ENCODE results near the gene MARK3.

The MARK3 gene

DNA sequence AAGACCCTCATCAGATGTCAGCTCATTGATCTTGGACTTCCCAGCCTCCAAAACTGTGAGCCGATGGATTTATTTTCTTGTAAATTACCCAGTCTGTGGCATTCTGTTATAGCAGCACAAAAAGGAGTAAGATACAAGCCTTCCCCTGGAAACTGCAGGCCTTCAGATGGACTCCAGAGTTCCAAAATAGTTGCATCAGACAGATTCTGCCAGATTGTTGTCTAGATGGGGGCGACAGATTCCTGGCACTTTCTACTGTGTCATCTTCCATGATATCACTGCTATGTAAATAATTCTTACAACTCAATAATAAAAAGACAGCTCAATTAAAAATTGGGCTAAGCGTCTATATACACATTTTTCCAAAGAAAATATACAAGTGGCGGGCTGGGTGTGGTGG is 17.2 kb upstream of the MARK3 start:
- DNase-seq: no peak

GRCh38 chr14:103370087-103370486 is 15.1 kb upstream of the MARK3 start:
- no peak for DNase-seq

DNA sequence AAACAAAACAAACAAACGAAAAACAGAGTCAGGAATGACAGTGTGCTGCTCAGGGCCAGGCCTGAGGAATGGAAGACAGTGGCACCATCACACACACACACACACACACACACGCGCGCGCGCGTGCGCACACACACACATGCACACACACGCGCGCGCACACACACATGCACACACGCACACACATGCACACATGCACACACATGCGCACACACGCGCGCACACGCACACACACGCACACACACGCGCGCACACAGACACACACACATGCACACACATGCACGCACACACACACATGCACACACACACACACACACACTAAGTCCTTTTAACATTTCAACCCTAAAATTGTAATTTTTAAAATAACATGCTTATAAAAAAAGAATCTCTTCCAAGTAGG is 13.2 kb upstream of the MARK3 start:
- no peak for DNase-seq

DNA sequence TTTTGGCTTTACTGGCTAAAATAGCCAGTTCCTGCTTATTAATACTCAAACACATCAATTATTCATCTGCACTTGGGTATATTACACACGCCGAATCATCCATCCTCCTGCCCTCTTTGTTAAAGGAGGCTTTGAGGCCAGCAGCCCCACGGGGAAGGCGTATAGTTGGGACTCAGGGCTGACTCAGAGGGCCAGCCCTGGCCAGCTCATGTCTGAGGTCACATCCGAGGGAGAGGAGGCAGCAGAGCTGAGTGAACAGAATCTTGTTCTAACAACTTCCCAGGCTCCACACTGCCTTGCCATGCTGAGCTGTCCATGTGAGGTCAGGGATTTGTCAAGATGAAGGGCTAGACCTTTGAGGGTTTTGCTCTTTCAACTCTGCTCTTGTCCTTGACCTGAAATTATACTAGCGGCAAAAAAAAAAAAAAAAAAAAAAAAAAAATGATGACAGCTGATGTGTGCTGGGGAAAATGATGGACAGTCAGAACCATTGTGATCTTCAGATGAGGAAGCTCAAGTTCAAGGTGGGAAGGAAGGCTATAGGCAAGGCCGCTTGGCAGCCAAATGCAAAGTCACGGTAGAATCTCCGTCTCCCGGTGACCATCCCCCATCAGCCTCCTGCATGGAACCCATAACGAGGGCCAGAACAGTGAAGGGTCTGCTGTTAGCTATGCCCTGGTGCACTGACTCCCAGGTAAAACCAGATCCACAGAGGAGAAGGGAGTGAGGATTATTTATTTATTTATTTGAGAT is 12.5 kb upstream of the MARK3 start:
- DNase-seq: no peak

- no peak for DNase-seq
Observed at GRCh38 chr14:103374121-103374520, 11.1 kb upstream of the MARK3 start.

DNA sequence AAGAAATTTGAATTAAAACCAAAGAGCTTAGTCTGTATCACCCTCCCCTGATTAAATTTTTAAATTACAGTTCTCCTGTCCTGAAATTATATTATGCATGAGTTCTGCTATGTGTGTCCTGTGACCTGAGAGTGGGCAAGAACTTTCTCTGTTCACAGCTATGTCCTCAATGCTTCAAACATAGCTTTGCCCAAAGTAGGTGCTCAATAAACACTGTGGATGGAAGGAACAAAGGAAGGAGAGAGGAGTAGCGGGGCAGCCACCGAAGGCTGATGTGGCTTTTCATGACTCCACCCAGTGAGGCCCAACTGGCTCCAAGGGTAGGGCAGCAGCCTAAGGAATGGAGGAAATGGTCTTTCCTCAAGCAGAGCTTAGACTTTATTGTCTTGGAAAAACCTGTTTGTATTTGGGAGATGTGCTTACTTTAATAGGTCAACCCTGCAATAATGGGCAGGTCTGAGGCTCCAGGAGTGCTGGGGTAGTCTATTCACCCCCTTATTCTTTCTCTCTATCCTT is 7.6 kb upstream of the MARK3 start:
- DNase-seq: no peak

- no peak for DNase-seq
Observed at GRCh38 chr14:103378038-103378854, 7.0 kb upstream of the MARK3 start.

GRCh38 chr14:103380719-103381377 is 4.4 kb upstream of the MARK3 start:
- no peak for DNase-seq

DNA sequence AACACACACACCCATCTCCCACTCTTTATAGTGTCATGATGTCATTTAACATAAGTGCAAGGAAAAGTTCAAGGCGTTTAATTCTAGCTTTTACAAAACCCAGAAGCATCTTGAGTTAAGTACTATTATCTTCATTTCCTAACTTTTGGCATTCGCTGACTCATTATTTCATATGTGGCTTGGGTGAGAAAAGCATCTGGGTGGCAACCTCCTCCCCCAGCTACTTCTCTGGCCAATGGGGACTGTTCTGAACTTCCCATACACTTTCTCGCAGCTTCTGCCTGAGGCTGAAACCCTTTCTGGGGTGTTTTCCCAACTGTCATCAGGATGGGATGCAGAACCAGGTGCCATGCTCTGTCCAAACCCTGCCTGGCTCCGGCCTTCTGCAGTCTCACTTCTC is 2.8 kb upstream of the MARK3 start:
- no peak for DNase-seq

DNA sequence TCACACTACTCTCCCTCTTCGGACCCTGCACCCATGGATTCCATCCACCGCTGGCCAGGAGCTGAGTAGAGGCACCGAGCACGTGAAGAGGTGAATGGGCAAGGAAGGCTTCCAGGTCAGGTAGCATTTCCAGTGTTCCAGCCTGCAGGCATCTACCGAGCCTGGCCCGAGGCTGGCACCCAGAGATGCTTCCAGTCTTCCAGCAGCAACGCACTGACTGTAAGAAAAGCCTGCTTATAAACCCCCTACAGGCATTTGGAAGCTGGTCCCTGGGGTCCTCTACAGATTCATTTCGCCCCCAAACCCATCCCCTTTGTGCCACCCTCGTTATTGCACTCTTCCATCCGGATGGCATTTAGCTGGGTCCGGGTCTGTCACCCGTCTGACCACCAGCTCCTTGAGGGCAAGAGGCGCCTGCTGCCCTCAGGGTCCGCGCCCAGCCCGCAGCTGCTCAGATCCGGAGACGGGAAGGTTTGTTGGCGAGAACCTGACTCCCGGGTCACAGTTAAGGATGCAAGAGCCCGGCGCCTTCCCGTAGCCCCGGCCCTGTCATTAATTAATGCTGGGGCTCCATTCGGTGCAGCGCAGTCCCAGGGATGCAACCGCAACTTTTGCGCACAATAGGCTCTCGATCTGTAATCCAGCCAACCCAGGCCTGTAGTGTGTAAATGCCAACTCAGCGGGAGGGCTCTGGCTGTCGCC is 614 bp upstream of the MARK3 start:
- no peak for DNase-seq

- no peak for DNase-seq
Observed at GRCh38 chr14:103385929-103386712, 906 bp downstream of the MARK3 start.

DNA sequence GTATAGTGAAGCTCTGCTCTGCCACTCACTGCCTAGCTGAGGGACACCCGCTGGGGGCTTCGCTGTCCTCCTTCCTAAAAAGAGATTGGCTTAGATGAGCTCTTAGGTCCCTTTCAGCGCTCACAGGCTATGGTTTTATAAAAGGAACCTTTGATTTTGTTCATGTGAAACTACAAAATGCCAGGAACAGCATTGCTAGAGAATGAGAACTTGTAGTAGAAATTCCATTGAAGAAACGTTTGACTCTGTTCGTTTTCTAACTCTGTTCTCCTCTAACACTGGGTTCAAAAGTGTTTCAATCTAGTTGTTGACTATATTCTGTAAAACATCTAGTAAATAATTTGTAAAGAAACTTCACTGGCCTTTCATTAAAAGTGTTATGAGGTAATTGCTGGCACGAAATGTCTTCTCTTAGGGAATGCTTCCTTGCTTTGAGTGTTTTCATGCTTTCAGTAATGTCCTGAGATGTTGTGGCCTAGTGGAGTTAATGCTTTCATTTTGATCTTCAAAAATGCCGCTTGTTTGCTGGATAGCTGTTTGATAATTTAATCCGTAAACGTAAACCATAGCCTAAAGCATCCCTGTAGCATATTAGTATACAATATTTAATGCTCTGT is 1.6 kb downstream of the MARK3 start:
- DNase-seq: no peak

DNA sequence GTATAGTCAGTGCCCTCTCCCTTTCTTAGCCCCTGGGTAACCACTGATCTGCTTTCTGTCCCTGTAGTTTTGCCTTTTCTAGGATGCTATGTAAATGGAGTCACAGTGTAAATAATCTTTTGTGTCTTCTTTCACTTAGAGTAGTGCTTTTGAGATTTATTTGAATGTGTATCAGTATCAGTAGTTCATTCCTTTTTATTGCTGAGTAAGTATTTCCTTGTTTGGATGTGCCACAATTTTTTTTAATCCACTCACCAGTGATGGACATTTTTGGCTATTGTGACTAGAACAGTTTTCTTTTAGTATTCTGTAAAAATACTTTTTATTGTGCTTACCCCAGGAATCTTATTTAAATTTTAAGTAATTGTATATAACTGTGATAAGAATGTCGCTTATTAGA is 3.4 kb downstream of the MARK3 start:
- no peak for DNase-seq

GRCh38 chr14:103390605-103391004 is 5.4 kb downstream of the MARK3 start:
- no peak for DNase-seq

GRCh38 chr14:103391048-103391447 is 5.8 kb downstream of the MARK3 start:
- no peak for DNase-seq

GRCh38 chr14:103392106-103392505 is 6.9 kb downstream of the MARK3 start:
- no peak for DNase-seq

- DNase-seq: no peak
Observed at GRCh38 chr14:103392572-103392971, 7.4 kb downstream of the MARK3 start.

DNA sequence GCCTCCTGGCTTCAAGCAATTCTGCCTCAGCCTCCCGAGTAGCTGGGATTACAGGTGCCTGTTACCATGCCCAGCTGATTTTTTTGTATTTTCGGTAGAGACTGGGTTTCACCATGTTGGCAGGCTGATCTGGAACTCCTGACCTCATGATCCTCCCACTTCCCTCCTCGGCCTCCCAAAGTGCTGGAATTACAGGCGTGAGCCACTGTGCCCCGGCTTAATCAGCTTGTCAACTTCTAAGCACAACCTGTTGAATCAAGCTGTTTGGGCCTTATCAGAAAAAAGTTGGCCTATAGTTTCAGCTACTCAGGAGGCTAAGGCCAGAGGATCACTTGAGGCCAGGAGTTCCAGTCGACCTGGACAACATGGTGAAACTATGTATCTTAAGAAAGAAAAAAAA is 7.9 kb downstream of the MARK3 start:
- no peak for DNase-seq

DNA sequence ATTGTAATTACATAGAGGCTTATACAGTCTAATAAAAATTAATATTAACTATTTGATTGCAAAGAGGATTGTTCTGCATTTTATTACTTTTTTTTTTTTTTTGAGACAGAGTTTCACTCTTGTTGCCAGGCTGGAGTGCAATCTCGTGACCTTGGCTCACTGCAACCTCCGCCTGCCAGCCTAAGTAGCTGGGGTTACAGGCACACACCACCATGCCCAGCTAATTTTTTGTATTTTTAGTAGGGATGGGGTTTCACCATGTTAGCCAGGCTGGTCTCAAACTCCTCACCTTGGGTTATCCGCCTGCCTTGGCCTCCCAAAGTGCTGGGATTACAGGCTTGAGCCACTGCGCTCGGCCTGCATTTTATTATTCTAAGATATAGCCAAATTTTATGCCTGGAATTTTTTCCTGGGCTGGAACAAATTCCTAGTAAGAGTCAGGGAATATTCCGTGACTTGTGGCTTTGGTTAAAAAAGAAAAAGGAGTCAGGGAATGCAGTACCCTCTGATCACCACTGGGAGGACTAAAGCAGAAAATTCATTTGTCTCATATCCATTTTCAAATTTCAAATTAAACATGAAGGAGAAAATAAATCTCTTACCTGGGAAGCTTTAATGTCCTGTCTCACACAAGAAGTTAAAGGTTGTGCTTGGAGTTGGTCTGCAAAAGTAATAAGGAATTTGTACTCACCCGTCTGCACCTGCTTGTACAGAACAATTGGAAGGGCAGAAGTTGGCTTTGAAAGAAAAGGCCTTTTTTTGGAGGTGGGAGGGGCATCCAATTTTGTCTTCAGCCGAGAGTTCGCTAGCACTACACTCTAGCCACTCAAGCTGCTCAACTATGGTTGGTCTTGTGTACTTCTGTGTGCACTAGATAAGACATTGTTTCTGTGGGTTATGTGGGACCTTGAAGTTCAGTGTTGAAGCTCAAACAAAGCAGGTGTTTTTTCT is 8.7 kb downstream of the MARK3 start:
- no peak for DNase-seq

DNA sequence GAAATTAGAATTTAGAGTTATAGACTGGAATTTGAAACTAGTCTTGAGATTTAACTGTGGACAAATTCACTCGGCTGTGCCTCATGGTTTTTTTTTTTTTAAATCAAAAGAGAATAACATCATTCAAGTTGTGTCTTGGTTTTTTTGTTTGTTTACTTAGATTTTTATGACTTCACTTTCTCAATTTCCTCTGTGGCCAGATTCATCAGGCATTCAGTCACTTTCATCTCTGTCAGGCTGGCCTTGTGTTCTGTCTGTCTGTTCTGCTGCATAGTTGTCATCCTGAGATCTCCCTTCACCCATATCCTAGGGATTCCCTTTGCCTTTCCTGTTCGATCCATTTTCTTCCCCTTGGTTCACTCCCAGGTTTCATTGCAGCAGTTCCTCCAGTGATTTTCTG is 10.0 kb downstream of the MARK3 start:
- no peak for DNase-seq

GRCh38 chr14:103396463-103396862 is 11.2 kb downstream of the MARK3 start:
- DNase-seq: no peak
